ENCODE measurements around the gene DIPK1C.

GRCh38 chr18:74445585-74445984, 11.5 kb downstream of the DIPK1C start:
- TF ChIP-seq POLR2AphosphoS5 (IDR thresholded peaks at IDR 0.05) (no peak), CTCF (IDR thresholded peaks at IDR 0.05) (no peak)

Data from transverse colon (tissue), 4 donors.